ENCODE results near the gene ACVR1. TPM values are rescaled to one million over a fixed set of nuclear protein-coding genes. Genes with fewer than 3 reads are reported as not detected.
"Not testable (repeated sequence)": the region's sequence is repeated elsewhere in the genome, so short reads cannot be mapped to it uniquely, and the experiment has no call there.

Gene ACVR1
- total RNA-seq, 1 donor from 2014 or later, result 29.9 TPM

DNA sequence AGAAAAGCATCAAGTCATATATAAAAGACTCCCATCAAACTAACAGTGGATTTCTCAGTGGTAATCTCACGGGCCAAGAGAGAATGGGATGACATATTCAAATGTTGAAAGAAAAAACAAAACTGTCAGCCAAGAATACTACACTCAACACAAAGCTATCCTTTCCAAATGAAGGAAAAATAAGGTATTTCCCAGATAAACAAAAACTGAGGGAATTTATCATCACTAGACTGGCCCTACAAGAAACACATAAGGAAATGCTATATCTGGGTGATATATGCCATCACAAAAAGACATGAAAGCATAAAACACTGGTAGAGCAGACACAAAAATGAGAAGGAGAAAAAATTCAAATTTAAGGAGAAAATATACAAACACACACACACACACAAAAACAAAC lies 118.6 kb downstream of the ACVR1 start:
- H3K4me1 Mint-ChIP-seq (ENCODE audit: unreplicated experiment), result peaks cover 15% of the 10 kb centered on the region
- peaks cover 1% of the 10 kb centered on the region for H3K27me3 Mint-ChIP-seq (ENCODE audit: unreplicated experiment)
- H3K36me3 Mint-ChIP-seq (ENCODE audit: low read depth, unreplicated experiment), result peaks cover 44% of the 10 kb centered on the region
- H3K27ac Mint-ChIP-seq (ENCODE audit: unreplicated experiment), result no peak overlapping the region
- no peak overlapping the region for H3K4me3 Mint-ChIP-seq (ENCODE audit: unreplicated experiment)
- H3K9me3 Mint-ChIP-seq (ENCODE audit: unreplicated experiment), result no peaks in the 10 kb centered on the region
- TF ChIP-seq, protein P1, sequence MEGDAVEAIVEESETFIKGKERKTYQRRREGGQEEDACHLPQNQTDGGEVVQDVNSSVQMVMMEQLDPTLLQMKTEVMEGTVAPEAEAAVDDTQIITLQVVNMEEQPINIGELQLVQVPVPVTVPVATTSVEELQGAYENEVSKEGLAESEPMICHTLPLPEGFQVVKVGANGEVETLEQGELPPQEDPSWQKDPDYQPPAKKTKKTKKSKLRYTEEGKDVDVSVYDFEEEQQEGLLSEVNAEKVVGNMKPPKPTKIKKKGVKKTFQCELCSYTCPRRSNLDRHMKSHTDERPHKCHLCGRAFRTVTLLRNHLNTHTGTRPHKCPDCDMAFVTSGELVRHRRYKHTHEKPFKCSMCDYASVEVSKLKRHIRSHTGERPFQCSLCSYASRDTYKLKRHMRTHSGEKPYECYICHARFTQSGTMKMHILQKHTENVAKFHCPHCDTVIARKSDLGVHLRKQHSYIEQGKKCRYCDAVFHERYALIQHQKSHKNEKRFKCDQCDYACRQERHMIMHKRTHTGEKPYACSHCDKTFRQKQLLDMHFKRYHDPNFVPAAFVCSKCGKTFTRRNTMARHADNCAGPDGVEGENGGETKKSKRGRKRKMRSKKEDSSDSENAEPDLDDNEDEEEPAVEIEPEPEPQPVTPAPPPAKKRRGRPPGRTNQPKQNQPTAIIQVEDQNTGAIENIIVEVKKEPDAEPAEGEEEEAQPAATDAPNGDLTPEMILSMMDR (IDR thresholded peaks at IDR 0.05; ENCODE audit: unreplicated experiment), result no peak
- DNase-seq (ENCODE audit: low spot score), result no peak

DNA sequence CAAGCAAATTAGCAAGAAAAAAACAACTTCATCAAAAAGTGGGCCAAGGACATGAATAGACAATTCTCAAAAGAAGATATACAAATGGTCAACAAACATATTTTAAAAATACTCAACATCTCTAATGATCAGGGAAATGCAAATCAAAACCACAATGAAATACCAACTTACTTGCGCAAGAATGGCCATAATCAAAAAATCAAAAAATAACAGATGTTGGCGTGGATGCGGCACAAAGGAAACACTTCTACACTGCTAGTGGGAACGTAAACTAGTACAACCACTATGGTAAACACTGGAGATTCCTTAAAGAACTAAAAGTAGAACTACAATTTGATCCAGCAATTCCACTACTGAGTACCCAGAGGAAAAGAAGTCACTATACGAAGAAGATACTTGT lies 119.7 kb downstream of the ACVR1 start:
- H3K9me3 Mint-ChIP-seq (ENCODE audit: unreplicated experiment); H3K4me3 Mint-ChIP-seq (ENCODE audit: unreplicated experiment); H3K4me1 Mint-ChIP-seq (ENCODE audit: unreplicated experiment); DNase-seq (ENCODE audit: low spot score); H3K27ac Mint-ChIP-seq (ENCODE audit: unreplicated experiment); H3K27me3 Mint-ChIP-seq (ENCODE audit: unreplicated experiment): not testable (repeated sequence)
- H3K36me3 Mint-ChIP-seq (ENCODE audit: low read depth, unreplicated experiment), result peaks cover 44% of the 10 kb centered on the region

DNA sequence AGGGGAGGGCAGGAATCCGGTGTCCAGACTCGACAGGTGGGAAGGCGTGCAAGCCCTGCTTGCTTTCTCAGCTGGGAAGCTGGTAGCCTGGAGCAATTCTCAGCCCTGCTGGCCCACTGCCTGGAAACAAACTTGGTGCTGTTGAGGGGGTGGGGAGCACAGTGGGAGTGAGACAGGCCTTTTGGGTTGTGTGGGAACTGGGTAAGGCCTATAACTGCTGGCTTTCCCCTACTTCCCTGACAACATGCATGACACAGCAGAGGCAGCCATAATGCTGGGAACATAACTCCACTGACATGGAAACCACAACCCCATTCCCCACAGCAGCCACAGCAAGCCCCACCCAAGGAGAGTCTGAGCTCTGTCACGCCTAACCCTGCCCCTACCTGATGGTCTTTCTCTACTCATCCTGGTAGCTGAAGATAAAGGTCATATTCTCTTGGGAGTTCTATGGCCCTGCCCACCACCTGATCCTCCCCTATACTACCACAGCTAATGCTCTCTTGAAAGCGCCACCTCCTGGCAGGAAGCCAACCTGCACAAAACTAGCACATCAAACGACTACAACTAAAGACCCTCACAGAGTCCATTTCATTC lies 124.6 kb downstream of the ACVR1 start:
- peaks cover 3% of the 10 kb centered on the region for H3K27me3 Mint-ChIP-seq (ENCODE audit: unreplicated experiment)
- TF ChIP-seq, protein P1 (IDR thresholded peaks at IDR 0.05; ENCODE audit: unreplicated experiment), result peak; percentile 39
- peaks cover 27% of the 10 kb centered on the region for H3K36me3 Mint-ChIP-seq (ENCODE audit: low read depth, unreplicated experiment)
- no peak overlapping the region for H3K4me3 Mint-ChIP-seq (ENCODE audit: unreplicated experiment)
- H3K27ac Mint-ChIP-seq (ENCODE audit: unreplicated experiment), result no peak overlapping the region
- peak; percentile 21 for DNase-seq (ENCODE audit: low spot score)
- H3K9me3 Mint-ChIP-seq (ENCODE audit: unreplicated experiment), result no peaks in the 10 kb centered on the region
- H3K4me1 Mint-ChIP-seq (ENCODE audit: unreplicated experiment), result peaks cover 13% of the 10 kb centered on the region

DNA sequence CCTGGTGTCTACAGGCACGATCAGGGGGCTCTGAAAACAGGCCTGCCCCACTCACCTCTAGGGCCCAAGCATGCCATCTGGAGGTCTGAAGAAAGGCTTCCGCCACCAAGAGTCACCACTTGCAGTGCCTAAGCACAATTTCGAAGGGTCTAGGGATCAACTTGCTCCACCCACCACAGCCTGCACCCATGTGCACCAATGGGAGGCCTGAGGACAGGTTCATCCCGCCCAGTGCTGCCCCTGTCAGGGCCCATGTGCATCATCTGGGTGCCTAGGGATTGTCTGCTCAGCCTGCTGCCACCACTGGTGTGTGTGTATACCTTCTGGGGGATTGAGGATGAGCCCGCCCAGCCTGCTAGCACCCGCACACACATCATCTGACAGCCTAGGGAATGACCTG lies 126.4 kb downstream of the ACVR1 start:
- Mint-ChIP-seq H3K4me3 (ENCODE audit: unreplicated experiment) (no peak overlapping the region), H3K27ac (ENCODE audit: unreplicated experiment) (no peak overlapping the region), H3K36me3 (ENCODE audit: low read depth, unreplicated experiment) (peaks cover 11% of the 10 kb centered on the region), H3K9me3 (ENCODE audit: unreplicated experiment) (no peaks in the 10 kb centered on the region), H3K27me3 (ENCODE audit: unreplicated experiment) (peaks cover 2% of the 10 kb centered on the region), H3K4me1 (ENCODE audit: unreplicated experiment) (peaks cover 13% of the 10 kb centered on the region)
- TF ChIP-seq, protein P1 (IDR thresholded peaks at IDR 0.05; ENCODE audit: unreplicated experiment), result no peak
- no peak for DNase-seq (ENCODE audit: low spot score)

DNA sequence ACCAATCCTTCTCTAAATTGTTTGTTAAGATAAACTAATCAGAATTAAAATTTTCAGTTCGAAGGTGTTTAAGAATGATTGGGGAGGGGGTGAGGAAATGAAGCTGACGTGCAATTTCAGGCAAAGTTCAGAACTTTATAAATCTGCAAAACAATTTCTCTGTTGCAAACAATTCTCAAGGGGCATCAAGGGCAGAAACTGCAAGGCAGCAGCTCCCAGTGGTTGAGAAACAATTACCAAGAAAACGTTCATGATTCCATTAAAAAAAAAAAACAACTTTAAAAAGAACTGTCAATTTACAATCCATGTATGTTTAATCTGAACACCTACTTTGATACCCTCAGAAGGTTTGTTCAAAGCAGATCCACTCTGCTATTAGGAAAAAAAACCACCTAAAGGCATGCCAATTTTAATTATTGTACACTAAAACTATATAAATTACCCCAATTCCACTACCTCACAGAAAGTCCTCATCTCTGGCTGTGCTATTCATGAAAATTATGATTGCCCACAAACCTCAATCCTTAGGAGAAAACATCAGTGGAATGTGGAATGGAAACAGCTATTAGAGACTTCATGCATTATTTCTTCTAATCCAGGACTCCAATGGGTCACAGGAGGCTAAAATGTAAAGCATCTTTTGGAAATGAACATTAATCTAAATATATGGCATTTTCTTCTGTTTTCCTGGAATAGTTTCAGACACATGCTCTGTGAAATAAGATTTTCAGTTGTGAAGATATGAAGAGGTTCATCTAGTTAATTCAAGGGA lies 127.6 kb downstream of the ACVR1 start:
- peaks cover 7% of the 10 kb centered on the region for H3K36me3 Mint-ChIP-seq (ENCODE audit: low read depth, unreplicated experiment)
- H3K27me3 Mint-ChIP-seq (ENCODE audit: unreplicated experiment), result peaks cover 2% of the 10 kb centered on the region
- H3K27ac Mint-ChIP-seq (ENCODE audit: unreplicated experiment), result no peak overlapping the region
- TF ChIP-seq, protein P1 (IDR thresholded peaks at IDR 0.05; ENCODE audit: unreplicated experiment), result no peak
- no peak overlapping the region for H3K4me3 Mint-ChIP-seq (ENCODE audit: unreplicated experiment)
- peaks cover 13% of the 10 kb centered on the region for H3K4me1 Mint-ChIP-seq (ENCODE audit: unreplicated experiment)
- no peak for DNase-seq (ENCODE audit: low spot score)
- no peaks in the 10 kb centered on the region for H3K9me3 Mint-ChIP-seq (ENCODE audit: unreplicated experiment)
